ENCODE data around the gene CRYBG1. TPM values are rescaled to one million over a fixed set of nuclear protein-coding genes. Genes with fewer than 3 reads are reported as not detected.
"Not testable (repeated sequence)": the region's sequence is repeated elsewhere in the genome, so short reads cannot be mapped to it uniquely, and the experiment has no call there.

Gene CRYBG1
- total RNA-seq, 4 donors from 2014 or later = 54.5 to 66.4 (median 59.8) TPM

DNA sequence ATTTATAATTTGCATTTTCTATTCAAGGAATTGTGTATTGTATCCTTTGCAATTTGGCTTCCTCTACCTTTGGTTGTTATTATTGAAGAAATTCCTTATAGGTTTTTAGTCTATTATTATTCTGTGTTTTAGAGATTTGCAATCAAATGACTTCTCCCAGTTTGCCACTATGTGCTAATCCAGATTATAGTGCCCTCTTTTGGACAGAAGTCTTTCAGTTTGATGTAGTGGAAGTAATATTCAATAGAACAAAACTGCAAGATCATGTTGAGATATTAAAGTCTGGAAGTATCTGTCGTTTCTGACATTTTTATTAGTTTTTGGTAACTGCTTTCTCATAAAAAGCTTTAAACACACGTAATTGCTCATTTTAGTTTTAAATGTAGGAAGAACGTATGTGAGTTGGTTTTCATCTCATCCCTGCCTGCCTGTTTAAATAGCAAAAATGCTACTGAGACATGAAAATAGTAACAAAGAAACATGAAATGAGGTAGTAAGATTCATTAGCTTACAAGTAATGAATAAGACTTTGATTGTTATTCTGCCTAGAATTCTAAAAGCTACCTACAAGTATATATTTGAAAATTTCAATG lies 195.9 kb downstream of the CRYBG1 start:
- H3K4me1 ChIP-seq = no peaks in the 10 kb centered on the region
- peaks cover 0 to 65% (median 0%) of the 10 kb centered on the region in 3 donors for H3K36me3 ChIP-seq
- no peak for DNase-seq
- no peak overlapping the region for H3K27ac ChIP-seq
- no peaks in the 10 kb centered on the region for H3K9me3 ChIP-seq
- no peaks in the 10 kb centered on the region for H3K27me3 ChIP-seq
- H3K4me3 ChIP-seq = no peak overlapping the region
- no peak for TF ChIP-seq POLR2A (IDR thresholded peaks at IDR 0.05)
- peak in 4 of 6 experiments; percentile 44 to 59 (median 48) for TF ChIP-seq CTCF (IDR thresholded peaks at IDR 0.05)

DNA sequence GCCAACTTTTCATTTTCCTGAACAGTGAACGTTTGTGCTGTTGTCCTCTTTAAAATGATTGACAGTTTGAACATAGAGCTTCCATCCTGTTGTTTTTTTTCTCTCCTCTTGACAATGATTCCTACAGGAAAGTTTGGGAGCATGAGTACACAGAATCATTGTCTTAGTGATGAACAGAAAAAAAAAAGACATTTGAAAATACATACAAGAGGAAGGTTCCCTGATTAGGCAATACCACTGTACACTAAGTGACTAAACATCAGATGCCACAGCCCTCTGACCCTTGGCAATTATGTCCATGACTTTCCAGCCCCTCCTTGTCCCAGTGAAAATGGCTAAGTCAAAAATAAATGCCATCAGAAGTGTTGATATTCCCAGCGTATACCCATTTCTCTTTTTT lies 197.3 kb downstream of the CRYBG1 start:
- H3K4me3 ChIP-seq = no peak overlapping the region
- H3K27me3 ChIP-seq = no peaks in the 10 kb centered on the region
- peaks cover 0 to 63% (median 0%) of the 10 kb centered on the region in 3 donors for H3K36me3 ChIP-seq
- no peak for DNase-seq
- no peak overlapping the region for H3K27ac ChIP-seq
- no peaks in the 10 kb centered on the region for H3K4me1 ChIP-seq
- TF ChIP-seq POLR2A (IDR thresholded peaks at IDR 0.05) (no peak), CTCF (IDR thresholded peaks at IDR 0.05) (no peak)
- no peaks in the 10 kb centered on the region for H3K9me3 ChIP-seq

DNA sequence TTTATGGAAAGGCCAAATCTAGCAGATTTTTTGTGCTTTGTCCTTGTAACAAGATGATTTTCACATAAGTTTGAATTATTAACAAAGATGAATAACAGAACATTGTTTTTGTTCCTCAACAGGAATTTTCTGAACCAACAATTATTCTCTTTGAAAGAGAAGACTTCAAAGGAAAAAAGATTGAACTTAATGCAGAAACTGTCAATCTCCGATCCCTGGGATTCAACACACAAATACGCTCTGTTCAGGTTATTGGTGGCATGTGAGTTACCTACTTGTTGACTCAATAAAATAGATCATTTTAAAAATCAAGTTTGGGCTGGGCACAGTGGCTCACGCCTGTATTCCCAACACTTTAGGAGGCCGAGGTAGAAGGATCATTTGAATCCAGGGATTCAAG lies 197.8 kb downstream of the CRYBG1 start:
- no peak overlapping the region for H3K4me3 ChIP-seq
- peaks cover 0 to 58% (median 0%) of the 10 kb centered on the region in 3 donors for H3K36me3 ChIP-seq
- TF ChIP-seq POLR2A (IDR thresholded peaks at IDR 0.05) (no peak), CTCF (IDR thresholded peaks at IDR 0.05) (no peak)
- H3K27me3 ChIP-seq = no peaks in the 10 kb centered on the region
- H3K9me3 ChIP-seq = no peaks in the 10 kb centered on the region
- H3K27ac ChIP-seq = no peak overlapping the region
- DNase-seq = no peak
- no peaks in the 10 kb centered on the region for H3K4me1 ChIP-seq

DNA sequence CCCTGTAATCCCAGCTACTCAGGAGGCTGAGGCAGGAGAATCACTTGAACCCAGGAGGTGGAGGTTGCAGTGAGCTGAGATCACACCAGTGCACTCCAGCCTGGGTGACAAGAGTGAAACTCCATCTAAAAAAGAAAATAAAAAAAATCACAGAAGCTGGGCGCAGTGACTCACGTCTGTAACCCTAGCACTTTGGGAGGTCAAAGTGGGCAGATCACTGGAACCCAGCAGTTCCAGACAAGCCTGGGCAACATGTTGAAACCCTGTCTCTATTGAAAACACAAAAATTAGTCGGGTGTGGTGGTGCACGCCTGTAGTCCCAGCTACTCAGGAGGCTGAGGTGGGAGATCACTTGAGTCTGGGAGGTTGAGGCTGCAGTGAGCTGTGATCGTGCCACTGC lies 199.1 kb downstream of the CRYBG1 start:
- not testable (repeated sequence) for DNase-seq

GRCh38 chr6:106560996-106561685 lies 200.6 kb downstream of the CRYBG1 start:
- peaks cover 0 to 52% (median 0%) of the 10 kb centered on the region in 3 donors for H3K36me3 ChIP-seq
- no peak for DNase-seq
- H3K27ac ChIP-seq = no peak overlapping the region
- H3K9me3 ChIP-seq = no peaks in the 10 kb centered on the region
- H3K27me3 ChIP-seq = no peaks in the 10 kb centered on the region
- no peak for TF ChIP-seq POLR2A (IDR thresholded peaks at IDR 0.05)
- no peak for TF ChIP-seq CTCF (IDR thresholded peaks at IDR 0.05)
- H3K4me3 ChIP-seq = no peak overlapping the region
- H3K4me1 ChIP-seq = no peaks in the 10 kb centered on the region

More for the DNA sequence above, 199.1 kb downstream of the CRYBG1 start:
- not testable (repeated sequence) for H3K4me1 ChIP-seq, H3K27ac ChIP-seq, H3K27me3 ChIP-seq, H3K4me3 ChIP-seq, H3K9me3 ChIP-seq
- H3K36me3 ChIP-seq = peaks cover 0 to 58% (median 0%) of the 10 kb centered on the region in 3 donors

- no peak for DNase-seq
- Histone ChIP-seq H3K4me1 (no peaks in the 10 kb centered on the region), H3K27ac (no peak overlapping the region), H3K9me3 (no peaks in the 10 kb centered on the region), H3K4me3 (no peak overlapping the region), H3K36me3 (peaks cover 0 to 50% (median 0%) of the 10 kb centered on the region in 3 donors), H3K27me3 (no peaks in the 10 kb centered on the region)
- TF ChIP-seq POLR2A (IDR thresholded peaks at IDR 0.05) = no peak
- no peak for TF ChIP-seq CTCF (IDR thresholded peaks at IDR 0.05)
Observed at GRCh38 chr6:106561686-106562405, 201.3 kb downstream of the CRYBG1 start.
